Thyroid gland (tissue), 4 donors: ENCODE data around the gene SCTR. TPM values are rescaled to one million over a fixed set of nuclear protein-coding genes. Genes with fewer than 3 reads are reported as not detected.

Experiments
- DNase-seq, 2 donors: peaks; one replicate each; pipeline ENCODE4 v3.0.0-alpha.2; 2019
- H3K27ac ChIP-seq, 3 donors: fragments of 200-600 bp; sonication (generic); 1 replicate in 2 of 3; 2 replicates in 1 of 3; pipeline ENCODE4 v1.5.1; 2016 to 2019; ENCODE audit warnings: mild to moderate bottlenecking in 1 of 3, moderate library complexity in 1 of 3
- H3K27me3 ChIP-seq: fragments of 200-600 bp; sonication (generic); one replicate; pipeline ENCODE4 v1.5.1; 2019
- H3K36me3 ChIP-seq, 2 donors: fragments of 200-600 bp; sonication (generic); one replicate each; pipeline ENCODE4 v1.5.1; 2016 to 2019
- H3K4me1 ChIP-seq, 2 donors: fragments of 200-600 bp; sonication (generic); one replicate each; pipeline ENCODE4 v1.5.1; 2017 to 2019
- H3K4me3 ChIP-seq, 3 donors: fragments of 200-600 bp; sonication (generic); replicated peaks in 1 of 3; 1 replicate in 2 of 3; 2 replicates in 1 of 3; pipeline ENCODE4 v1.5.1; 2016; ENCODE audit warnings: mild to moderate bottlenecking in 1 of 3
- H3K9me3 ChIP-seq: fragments of 200-600 bp; sonication (generic); one replicate; pipeline ENCODE4 v1.5.1; 2017
- POLR2A ChIP-seq, 2 donors: fragments of 450-650 bp; IDR thresholded peaks; one replicate each; pipeline ENCODE4 v1.6.1; 2017; ENCODE audit warnings: antibody characterized with exemption in 2 of 2, mild to moderate bottlenecking in 2 of 2, moderate library complexity in 1 of 2
- WGBS, 2 donors: methylation state at CpG; one replicate each; pipeline ENCODE4 v1.1.5; 2017; 5-methylcytosine and 5-hydroxymethylcytosine counted together
- intact Hi-C: fragments of 100-400 bp; cut with DNase I; formaldehyde crosslinking; loops from one replicate; pipeline ENCODE4 v1.15.1; 2023
- total RNA-seq, 4 donors: library from RNA; depleted of rRNA; stranded (reverse); fragments of >200 nt; gene quantifications; one replicate each; pipeline ENCODE4 v1.2.3, GENCODE V29; 2016
- TF ChIP-seq, protein P1 (sequence below), 6 experiments: fragments of 200-600 bp in 3 of 6; fragments of 450-650 bp in 3 of 6; sonication (generic) in 3 of 6; IDR thresholded peaks; one replicate each; pipeline ENCODE4 v1.5.1; 2016 to 2019; ENCODE audit warnings: antibody characterized with exemption in 6 of 6, mild to moderate bottlenecking in 2 of 6, inconsistent platforms in 1 of 6, moderate library complexity in 1 of 6

Gene SCTR
- total RNA-seq, 4 donors from 2014 or later: not detected

DNA sequence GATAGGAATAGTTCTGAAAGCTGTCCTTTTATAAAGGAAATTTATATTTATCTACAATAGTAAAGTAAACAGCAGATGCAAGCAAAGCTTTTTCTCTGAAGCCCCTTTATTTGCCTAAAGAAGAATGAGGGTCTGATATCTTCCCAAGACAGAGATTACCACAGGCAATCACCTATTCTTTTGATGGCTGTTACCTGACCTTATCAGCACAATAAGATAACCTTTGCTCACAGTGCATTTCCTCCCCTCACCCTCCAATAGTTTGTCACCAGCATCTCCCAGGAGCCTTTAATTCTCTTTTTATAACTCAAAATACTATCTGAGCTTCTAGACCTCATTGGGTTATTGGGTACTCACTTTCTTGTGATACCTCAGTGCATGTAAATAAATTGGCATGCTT is 13.5 kb upstream of the SCTR start:
- TF ChIP-seq POLR2A (IDR thresholded peaks at IDR 0.05): no peak
- TF ChIP-seq, protein P1, sequence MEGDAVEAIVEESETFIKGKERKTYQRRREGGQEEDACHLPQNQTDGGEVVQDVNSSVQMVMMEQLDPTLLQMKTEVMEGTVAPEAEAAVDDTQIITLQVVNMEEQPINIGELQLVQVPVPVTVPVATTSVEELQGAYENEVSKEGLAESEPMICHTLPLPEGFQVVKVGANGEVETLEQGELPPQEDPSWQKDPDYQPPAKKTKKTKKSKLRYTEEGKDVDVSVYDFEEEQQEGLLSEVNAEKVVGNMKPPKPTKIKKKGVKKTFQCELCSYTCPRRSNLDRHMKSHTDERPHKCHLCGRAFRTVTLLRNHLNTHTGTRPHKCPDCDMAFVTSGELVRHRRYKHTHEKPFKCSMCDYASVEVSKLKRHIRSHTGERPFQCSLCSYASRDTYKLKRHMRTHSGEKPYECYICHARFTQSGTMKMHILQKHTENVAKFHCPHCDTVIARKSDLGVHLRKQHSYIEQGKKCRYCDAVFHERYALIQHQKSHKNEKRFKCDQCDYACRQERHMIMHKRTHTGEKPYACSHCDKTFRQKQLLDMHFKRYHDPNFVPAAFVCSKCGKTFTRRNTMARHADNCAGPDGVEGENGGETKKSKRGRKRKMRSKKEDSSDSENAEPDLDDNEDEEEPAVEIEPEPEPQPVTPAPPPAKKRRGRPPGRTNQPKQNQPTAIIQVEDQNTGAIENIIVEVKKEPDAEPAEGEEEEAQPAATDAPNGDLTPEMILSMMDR (IDR thresholded peaks at IDR 0.05): no peak
- Histone ChIP-seq H3K27ac (no peak overlapping the region), H3K9me3 (no peaks in the 10 kb centered on the region), H3K4me3 (no peak overlapping the region), H3K27me3 (no peaks in the 10 kb centered on the region), H3K4me1 (no peaks in the 10 kb centered on the region), H3K36me3 (no peaks in the 10 kb centered on the region)
- no peak for DNase-seq
- intact Hi-C loops: no loop called here

DNA sequence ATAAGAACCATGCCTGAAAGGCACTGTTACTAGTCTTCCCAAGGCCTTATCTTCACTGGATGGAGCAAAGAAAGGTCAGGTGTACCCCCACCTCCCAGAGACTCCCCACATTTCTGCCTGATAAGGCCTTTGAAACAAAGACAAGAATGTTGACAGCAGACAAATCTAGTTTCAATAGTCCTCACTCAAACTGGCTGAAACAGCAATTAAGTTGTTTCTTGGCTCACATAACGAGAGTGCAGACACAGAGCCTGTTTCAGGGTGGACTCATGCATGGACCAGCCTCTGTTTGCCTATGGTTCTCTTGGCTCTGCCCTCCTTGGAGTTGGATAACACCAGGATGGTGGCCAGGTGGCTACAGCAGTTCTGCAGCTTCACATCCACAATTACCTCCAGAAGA is 12.4 kb upstream of the SCTR start:
- DNase-seq: no peak
- no peak overlapping the region for H3K27ac ChIP-seq
- TF ChIP-seq, protein P1 (IDR thresholded peaks at IDR 0.05): no peak
- TF ChIP-seq POLR2A (IDR thresholded peaks at IDR 0.05): no peak
- no peaks in the 10 kb centered on the region for H3K4me1 ChIP-seq
- H3K9me3 ChIP-seq: no peaks in the 10 kb centered on the region
- no peaks in the 10 kb centered on the region for H3K27me3 ChIP-seq
- no peak overlapping the region for H3K4me3 ChIP-seq
- intact Hi-C loops: no loop called here
- H3K36me3 ChIP-seq: no peaks in the 10 kb centered on the region
- 85 to 91% methylated on average over 1 of the region's 1 CpG for WGBS, 2 donors

DNA sequence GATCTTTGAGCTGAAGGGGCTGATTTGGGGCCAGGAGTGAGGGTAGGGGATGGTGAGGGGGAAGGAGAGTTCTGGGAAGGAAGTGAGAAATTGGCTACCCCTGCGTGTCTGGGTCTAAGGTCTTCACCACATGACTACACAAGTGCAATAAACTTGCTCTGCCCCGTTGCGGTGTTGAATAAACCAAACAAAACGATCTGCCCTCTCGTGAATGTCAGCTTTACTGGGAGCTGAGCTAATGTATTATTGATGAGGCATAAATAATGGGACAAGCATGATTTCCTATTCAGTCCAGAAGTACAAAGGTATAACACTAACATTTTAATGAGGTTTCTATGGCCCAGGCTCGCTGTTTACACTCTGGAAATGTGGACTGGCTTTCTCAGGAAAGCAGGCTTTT is 11.9 kb upstream of the SCTR start:
- intact Hi-C loops: no loop called here
- TF ChIP-seq, protein P1 (IDR thresholded peaks at IDR 0.05): no peak
- TF ChIP-seq POLR2A (IDR thresholded peaks at IDR 0.05): no peak
- no peaks in the 10 kb centered on the region for H3K36me3 ChIP-seq
- no peaks in the 10 kb centered on the region for H3K9me3 ChIP-seq
- H3K4me1 ChIP-seq: no peaks in the 10 kb centered on the region
- H3K4me3 ChIP-seq: no peak overlapping the region
- no peak for DNase-seq
- H3K27ac ChIP-seq: no peak overlapping the region
- 69 to 72% methylated on average over 6 of the region's 6 CpGs for WGBS, 2 donors
- H3K27me3 ChIP-seq: no peaks in the 10 kb centered on the region

DNA sequence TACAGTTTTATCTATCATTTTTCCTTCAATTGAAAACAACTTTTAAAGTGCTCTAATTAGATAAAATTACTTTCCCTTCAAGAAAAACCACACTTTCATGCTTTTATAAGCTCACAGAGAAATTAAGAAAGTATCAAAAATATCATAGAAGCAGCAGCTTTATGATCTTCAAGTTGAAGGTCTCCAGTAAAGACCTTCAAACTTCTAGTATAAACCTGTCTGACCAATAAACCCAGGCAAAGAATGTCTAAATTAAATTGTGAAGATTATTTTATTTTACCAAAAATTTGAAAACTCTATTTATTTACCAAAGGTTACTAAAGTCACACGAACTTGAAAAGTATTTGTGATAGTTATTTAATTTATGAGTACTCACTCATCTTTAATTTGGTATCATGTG is 9.3 kb upstream of the SCTR start:
- H3K27me3 ChIP-seq: no peaks in the 10 kb centered on the region
- 70 to 81% methylated on average over 1 of the region's 1 CpG for WGBS, 2 donors
- intact Hi-C loops: no loop called here
- no peak for DNase-seq
- H3K4me3 ChIP-seq: no peak overlapping the region
- H3K9me3 ChIP-seq: no peaks in the 10 kb centered on the region
- no peaks in the 10 kb centered on the region for H3K4me1 ChIP-seq
- TF ChIP-seq, protein P1 (IDR thresholded peaks at IDR 0.05): no peak
- no peak for TF ChIP-seq POLR2A (IDR thresholded peaks at IDR 0.05)
- H3K36me3 ChIP-seq: no peaks in the 10 kb centered on the region
- no peak overlapping the region for H3K27ac ChIP-seq

DNA sequence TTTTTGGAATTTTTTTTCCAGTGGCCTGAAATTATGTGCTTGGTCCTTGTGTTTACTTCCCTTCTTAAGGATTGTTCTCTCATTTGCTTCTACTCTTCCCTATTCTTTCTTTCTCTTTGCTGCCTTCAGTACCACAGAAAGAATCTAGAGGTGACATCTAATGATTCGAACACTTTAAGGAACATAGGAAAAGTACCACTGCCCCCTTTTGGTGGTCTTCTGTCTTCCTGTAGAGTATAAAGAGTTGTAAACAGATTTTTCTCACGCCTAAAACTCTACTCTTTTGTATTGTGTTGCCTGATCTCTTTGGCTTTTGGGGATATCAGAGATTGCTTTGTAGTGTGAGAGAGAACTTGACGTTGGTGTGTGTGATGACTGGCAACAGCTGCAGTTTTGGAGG is 7.0 kb upstream of the SCTR start:
- TF ChIP-seq POLR2A (IDR thresholded peaks at IDR 0.05): no peak
- TF ChIP-seq, protein P1 (IDR thresholded peaks at IDR 0.05): no peak
- no peak overlapping the region for H3K27ac ChIP-seq
- no peaks in the 10 kb centered on the region for H3K27me3 ChIP-seq
- intact Hi-C loops: no loop called here
- H3K36me3 ChIP-seq: no peaks in the 10 kb centered on the region
- WGBS, 2 donors: 37 to 38% methylated on average over 3 of the region's 3 CpGs
- H3K9me3 ChIP-seq: no peaks in the 10 kb centered on the region
- no peaks in the 10 kb centered on the region for H3K4me1 ChIP-seq
- no peak for DNase-seq
- no peak overlapping the region for H3K4me3 ChIP-seq
